OCI-LY7 (cell line): Measurements from ENCODE around the gene TP63.

Source experiments
- EZH2phosphoT487 ChIP-seq: fragments of 200-600 bp; sonication (generic); IDR thresholded peaks from 2 replicates; pipeline ENCODE4 v1.6.1; 2018; ENCODE audit warnings: low read depth, borderline replicate concordance, mild to moderate bottlenecking, mixed run types, antibody characterized with exemption, low read length, moderate library complexity, mixed read lengths
- TF ChIP-seq, protein P1 (sequence below): fragments of 200-600 bp; sonication (generic); conservative IDR thresholded peaks from 2 replicates; pipeline ENCODE4 v1.5.1; 2014; ENCODE audit warnings: mild to moderate bottlenecking, antibody characterized with exemption, low read length, moderate library complexity, mixed read lengths

DNA sequence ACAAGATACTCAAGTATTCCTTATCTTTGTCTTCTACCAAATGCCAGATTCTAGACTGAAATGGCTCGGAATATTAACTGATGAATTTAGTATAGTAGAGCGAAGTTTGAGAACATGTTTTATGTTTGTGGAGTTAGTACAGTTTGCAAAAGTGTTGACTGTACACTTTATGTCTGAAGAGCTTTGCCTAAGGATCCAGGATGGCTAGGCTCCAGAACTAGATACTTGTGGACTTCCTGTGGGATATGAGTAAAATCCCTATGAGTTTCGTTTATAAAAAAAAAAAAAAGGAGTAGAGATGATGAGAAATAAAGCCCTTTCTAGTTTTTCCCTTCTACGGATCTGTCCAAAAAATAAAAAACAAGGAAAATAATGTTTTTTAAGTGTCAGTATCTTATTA is 96.7 kb downstream of the TP63 start:
- TF ChIP-seq, protein P1, sequence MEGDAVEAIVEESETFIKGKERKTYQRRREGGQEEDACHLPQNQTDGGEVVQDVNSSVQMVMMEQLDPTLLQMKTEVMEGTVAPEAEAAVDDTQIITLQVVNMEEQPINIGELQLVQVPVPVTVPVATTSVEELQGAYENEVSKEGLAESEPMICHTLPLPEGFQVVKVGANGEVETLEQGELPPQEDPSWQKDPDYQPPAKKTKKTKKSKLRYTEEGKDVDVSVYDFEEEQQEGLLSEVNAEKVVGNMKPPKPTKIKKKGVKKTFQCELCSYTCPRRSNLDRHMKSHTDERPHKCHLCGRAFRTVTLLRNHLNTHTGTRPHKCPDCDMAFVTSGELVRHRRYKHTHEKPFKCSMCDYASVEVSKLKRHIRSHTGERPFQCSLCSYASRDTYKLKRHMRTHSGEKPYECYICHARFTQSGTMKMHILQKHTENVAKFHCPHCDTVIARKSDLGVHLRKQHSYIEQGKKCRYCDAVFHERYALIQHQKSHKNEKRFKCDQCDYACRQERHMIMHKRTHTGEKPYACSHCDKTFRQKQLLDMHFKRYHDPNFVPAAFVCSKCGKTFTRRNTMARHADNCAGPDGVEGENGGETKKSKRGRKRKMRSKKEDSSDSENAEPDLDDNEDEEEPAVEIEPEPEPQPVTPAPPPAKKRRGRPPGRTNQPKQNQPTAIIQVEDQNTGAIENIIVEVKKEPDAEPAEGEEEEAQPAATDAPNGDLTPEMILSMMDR = no peak
- TF ChIP-seq EZH2phosphoT487 = no peak
